LoVo (cell line): ENCODE measurements around the gene BDKRB2.
A peak's percentile ranks its signal among the peaks of the same experiment; 100 is the strongest.

Source experiments
- DNase-seq: peaks from one replicate; pipeline ENCODE4 v3.0.0-alpha.2; 2016; ENCODE audit warnings: low spot score

BDKRB2 gene

GRCh38 chr14:96252999-96253539, 48.4 kb downstream of the BDKRB2 start:
- DNase-seq: peak; percentile 28

- DNase-seq: no peak
Observed at GRCh38 chr14:96254687-96255086, 50.0 kb downstream of the BDKRB2 start.

- no peak for DNase-seq
Observed at GRCh38 chr14:96255501-96256366, 51.1 kb downstream of the BDKRB2 start, which contains the start of gene BDKRB1. Gene BDKRB1, plus strand, starts transcription at chr14:96256210. Its CDS starts 7,473 bp downstream, at chr14:96263683.

- no peak for DNase-seq
Observed at GRCh38 chr14:96256407-96256806, 51.8 kb downstream of the BDKRB2 start.

- DNase-seq: no peak
Observed at GRCh38 chr14:96257056-96257455, 52.4 kb downstream of the BDKRB2 start.

- DNase-seq: no peak
Observed at GRCh38 chr14:96257900-96258299, 53.3 kb downstream of the BDKRB2 start.

- no peak for DNase-seq
Observed at GRCh38 chr14:96260341-96260821, 55.7 kb downstream of the BDKRB2 start.

- no peak for DNase-seq
Observed at GRCh38 chr14:96261053-96261452, 56.4 kb downstream of the BDKRB2 start.

- DNase-seq: no peak
Observed at GRCh38 chr14:96261772-96262655, 57.4 kb downstream of the BDKRB2 start.

- DNase-seq: peak; percentile 20
Observed at GRCh38 chr14:96263347-96264199, 58.9 kb downstream of the BDKRB2 start.

- no peak for DNase-seq
Observed at GRCh38 chr14:96264200-96264553, 59.5 kb downstream of the BDKRB2 start.

GRCh38 chr14:96264853-96265252, 60.2 kb downstream of the BDKRB2 start:
- peak; percentile 37 for DNase-seq

GRCh38 chr14:96265383-96266095, 60.9 kb downstream of the BDKRB2 start:
- no peak for DNase-seq

- no peak for DNase-seq
Observed at GRCh38 chr14:96267336-96267735, 62.7 kb downstream of the BDKRB2 start.

- peak; percentile 21 for DNase-seq
Observed at GRCh38 chr14:96267916-96268315, 63.3 kb downstream of the BDKRB2 start.

- DNase-seq: no peak
Observed at GRCh38 chr14:96268431-96269358, 64.1 kb downstream of the BDKRB2 start.

- no peak for DNase-seq
Observed at GRCh38 chr14:96269359-96269710, 64.7 kb downstream of the BDKRB2 start.

- no peak for DNase-seq
Observed at GRCh38 chr14:96270565-96271420, 66.2 kb downstream of the BDKRB2 start.

GRCh38 chr14:96271421-96271762, 66.8 kb downstream of the BDKRB2 start:
- DNase-seq: peak; percentile 68
